ENCODE measurements around the gene CYP20A1. TPM values are rescaled to one million over a fixed set of nuclear protein-coding genes. Genes with fewer than 3 reads are reported as not detected.
A peak's percentile ranks its signal among the peaks of the same experiment; 100 is the strongest.
"Not testable (repeated sequence)": the region's sequence is repeated elsewhere in the genome, so short reads cannot be mapped to it uniquely, and the experiment has no call there.

CYP20A1 gene
- total and polyA plus RNA-seq, 3 donors from 2014 or later, result 16.9 to 40.8 (median 38.7) TPM

DNA sequence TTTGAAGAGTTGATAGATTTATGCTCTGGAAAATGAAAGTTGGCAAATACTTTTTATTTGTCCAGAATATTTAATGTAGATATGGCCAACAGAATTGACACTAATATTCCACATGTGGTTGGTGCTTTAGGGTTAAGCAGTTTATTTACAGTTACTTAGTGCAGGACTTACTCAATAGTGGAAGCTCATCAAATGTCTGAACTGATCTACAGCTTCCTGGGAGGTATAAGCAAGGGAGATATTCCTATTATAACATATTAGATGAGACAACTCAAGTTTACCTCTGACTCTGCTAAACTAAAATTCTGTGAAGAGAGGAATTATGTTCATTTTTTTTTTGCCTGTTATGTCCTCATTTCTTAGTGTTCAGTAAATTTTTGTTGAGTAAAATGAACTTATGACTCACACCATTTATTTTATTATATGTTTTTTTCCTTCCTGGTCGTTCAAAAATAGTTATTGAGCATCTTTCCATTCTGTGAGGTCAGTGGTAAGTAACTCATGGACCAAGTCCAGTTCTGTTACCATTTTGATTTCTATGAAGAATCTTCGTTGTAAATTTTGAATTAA lies 103.0 kb downstream of the CYP20A1 start:
- intact Hi-C loops (cut with DNase I; ENCODE audit: low total_unique reads), result no loop called here
- no peak overlapping the region for H3K27ac ChIP-seq
- H3K9me3 ChIP-seq, result no peaks in the 10 kb centered on the region
- DNase-seq, result no peak
- no peak overlapping the region for H3K4me3 ChIP-seq
- no peaks in the 10 kb centered on the region for H3K36me3 ChIP-seq (ENCODE audit: low read depth, missing control alignments)
- H3K27me3 ChIP-seq, result no peaks in the 10 kb centered on the region
- H3K4me1 ChIP-seq, result no peaks in the 10 kb centered on the region
- 61 to 65% methylated on average over 2 of the region's 2 CpGs for WGBS, 2 donors
- no peak for TF ChIP-seq POLR2A (IDR thresholded peaks at IDR 0.05)
- TF ChIP-seq, protein P1, sequence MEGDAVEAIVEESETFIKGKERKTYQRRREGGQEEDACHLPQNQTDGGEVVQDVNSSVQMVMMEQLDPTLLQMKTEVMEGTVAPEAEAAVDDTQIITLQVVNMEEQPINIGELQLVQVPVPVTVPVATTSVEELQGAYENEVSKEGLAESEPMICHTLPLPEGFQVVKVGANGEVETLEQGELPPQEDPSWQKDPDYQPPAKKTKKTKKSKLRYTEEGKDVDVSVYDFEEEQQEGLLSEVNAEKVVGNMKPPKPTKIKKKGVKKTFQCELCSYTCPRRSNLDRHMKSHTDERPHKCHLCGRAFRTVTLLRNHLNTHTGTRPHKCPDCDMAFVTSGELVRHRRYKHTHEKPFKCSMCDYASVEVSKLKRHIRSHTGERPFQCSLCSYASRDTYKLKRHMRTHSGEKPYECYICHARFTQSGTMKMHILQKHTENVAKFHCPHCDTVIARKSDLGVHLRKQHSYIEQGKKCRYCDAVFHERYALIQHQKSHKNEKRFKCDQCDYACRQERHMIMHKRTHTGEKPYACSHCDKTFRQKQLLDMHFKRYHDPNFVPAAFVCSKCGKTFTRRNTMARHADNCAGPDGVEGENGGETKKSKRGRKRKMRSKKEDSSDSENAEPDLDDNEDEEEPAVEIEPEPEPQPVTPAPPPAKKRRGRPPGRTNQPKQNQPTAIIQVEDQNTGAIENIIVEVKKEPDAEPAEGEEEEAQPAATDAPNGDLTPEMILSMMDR (IDR thresholded peaks at IDR 0.05), result no peak

DNA sequence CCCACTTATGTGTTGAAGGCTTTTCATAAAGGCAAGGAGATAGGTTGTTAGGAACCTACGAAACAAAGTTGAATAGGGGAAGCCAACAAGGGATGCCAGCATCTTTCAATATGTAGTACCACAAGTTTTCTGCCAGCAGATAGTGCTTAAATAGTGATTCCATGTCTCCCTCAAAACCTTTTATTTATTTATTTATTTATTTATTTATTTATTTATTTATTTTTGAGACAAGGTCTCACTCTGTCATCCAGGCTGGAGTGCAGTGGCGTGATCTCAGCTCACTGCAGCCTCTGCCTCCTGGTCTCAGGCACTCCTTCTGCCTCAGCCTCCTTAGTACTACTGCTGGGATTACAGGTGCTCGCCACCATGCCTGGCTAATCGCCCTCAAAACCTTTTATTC lies 103.6 kb downstream of the CYP20A1 start:
- H3K4me1 ChIP-seq; DNase-seq; H3K9me3 ChIP-seq; H3K27ac ChIP-seq; H3K36me3 ChIP-seq (ENCODE audit: low read depth, missing control alignments); H3K4me3 ChIP-seq; H3K27me3 ChIP-seq; intact Hi-C loops (cut with DNase I; ENCODE audit: low total_unique reads): not testable (repeated sequence)
- 94 to 96% methylated on average over 4 of the region's 4 CpGs for WGBS, 2 donors

DNA sequence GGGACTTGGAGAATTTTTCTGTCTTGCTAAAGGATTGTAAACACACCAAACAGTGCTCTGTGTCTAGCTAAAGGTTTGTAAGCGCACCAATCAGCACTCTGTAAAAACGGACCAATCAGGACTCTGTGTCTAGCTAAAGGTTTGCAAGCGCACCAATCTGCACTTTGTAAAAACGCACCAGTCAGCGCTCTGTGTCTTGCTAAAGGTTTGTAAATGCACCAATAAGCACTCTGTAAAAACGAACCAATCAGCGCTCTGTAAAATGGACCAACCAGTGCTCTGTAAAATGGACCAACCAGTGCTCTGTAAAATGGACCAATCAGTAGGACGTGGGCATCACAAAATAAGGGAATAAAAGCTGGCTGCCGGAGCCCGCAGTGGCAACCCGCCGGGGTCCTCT lies 105.8 kb downstream of the CYP20A1 start:
- intact Hi-C loops (cut with DNase I; ENCODE audit: low total_unique reads), result no loop called here
- Histone ChIP-seq H3K9me3 (no peaks in the 10 kb centered on the region), H3K36me3 (ENCODE audit: low read depth, missing control alignments) (no peaks in the 10 kb centered on the region), H3K4me1 (peaks cover 3% of the 10 kb centered on the region), H3K27me3 (no peaks in the 10 kb centered on the region), H3K27ac (no peak overlapping the region), H3K4me3 (no peak overlapping the region)
- peak; percentile 75 for DNase-seq
- no peak for TF ChIP-seq POLR2A (IDR thresholded peaks at IDR 0.05)
- TF ChIP-seq, protein P1 (IDR thresholded peaks at IDR 0.05), result no peak
- WGBS, 2 donors, result 71 to 81% methylated on average over 11 to 12 of the region's 12 CpGs

DNA sequence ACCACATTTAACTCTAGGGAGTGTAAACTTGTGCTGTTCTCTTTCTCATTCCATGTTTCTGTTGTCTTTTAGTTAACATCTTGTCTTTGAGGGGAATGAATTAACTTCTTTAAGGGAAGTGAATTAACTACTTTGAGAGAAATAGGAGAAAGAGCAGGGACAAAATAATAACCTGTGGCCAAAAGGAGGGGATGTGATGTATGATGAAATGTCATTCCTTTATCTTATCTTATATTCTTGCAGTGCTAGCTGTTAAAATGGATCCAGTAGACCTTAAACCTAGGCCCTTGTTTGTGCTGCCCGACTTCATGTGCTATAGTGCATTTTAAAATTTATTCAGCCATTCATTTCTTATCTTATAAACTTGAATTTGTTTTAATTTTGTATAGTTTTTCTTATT lies 107.8 kb downstream of the CYP20A1 start:
- Histone ChIP-seq H3K36me3 (ENCODE audit: low read depth, missing control alignments) (no peaks in the 10 kb centered on the region), H3K4me1 (peaks cover 3% of the 10 kb centered on the region), H3K27ac (no peak overlapping the region), H3K4me3 (no peak overlapping the region), H3K27me3 (no peaks in the 10 kb centered on the region), H3K9me3 (no peaks in the 10 kb centered on the region)
- DNase-seq, result no peak
- no peak for TF ChIP-seq POLR2A (IDR thresholded peaks at IDR 0.05)
- TF ChIP-seq, protein P1 (IDR thresholded peaks at IDR 0.05), result no peak
- intact Hi-C loops (cut with DNase I; ENCODE audit: low total_unique reads), result no loop called here
- 26% methylated on average over 1 of the region's 1 CpG for WGBS, 2 donors

DNA sequence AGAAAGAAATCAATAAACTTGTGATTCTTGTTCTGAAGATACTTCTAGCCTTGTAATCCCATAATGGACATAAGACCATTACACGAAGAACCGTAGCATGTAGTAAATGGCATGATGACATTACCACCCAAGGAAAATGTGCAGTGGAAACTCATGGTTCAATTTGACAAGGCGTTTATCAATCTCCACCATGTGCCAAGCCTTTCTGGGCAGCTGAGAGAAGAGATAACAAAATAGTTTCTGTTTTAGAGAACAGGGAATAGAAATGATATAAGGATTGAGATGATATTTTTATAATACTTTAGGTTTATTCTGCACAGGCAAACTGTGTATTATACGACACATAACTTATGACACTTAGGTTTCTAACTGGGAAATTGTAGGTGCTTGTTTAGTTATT lies 108.6 kb downstream of the CYP20A1 start:
- 65 to 68% methylated on average over 4 of the region's 4 CpGs for WGBS, 2 donors
- peaks cover 3% of the 10 kb centered on the region for H3K4me1 ChIP-seq
- no peak for DNase-seq
- no peaks in the 10 kb centered on the region for H3K27me3 ChIP-seq
- intact Hi-C loops (cut with DNase I; ENCODE audit: low total_unique reads), result no loop called here
- H3K4me3 ChIP-seq, result no peak overlapping the region
- no peaks in the 10 kb centered on the region for H3K36me3 ChIP-seq (ENCODE audit: low read depth, missing control alignments)
- no peak overlapping the region for H3K27ac ChIP-seq
- TF ChIP-seq, protein P1 (IDR thresholded peaks at IDR 0.05), result no peak
- no peaks in the 10 kb centered on the region for H3K9me3 ChIP-seq

Data from testis (tissue), 3 donors.